Measurements from ENCODE around the gene SON.
A peak's percentile ranks its signal among the peaks of the same experiment; 100 is the strongest.

Gene SON

GRCh38 chr21:33543505-33544129 lies 779 bp downstream of the SON start:
- TF ChIP-seq POU2F2 (IDR thresholded peaks at IDR 0.05; ENCODE audit: low read depth, low read length) (no peak), POLR2A (IDR thresholded peaks at IDR 0.05; ENCODE audit: low read depth, low read length) (no peak)
- FAIRE-seq (peak; percentile 61), DNase-seq (ENCODE audit: insufficient read length, low spot score) (no peak)

GRCh38 chr21:33544451-33545195 lies 1.8 kb downstream of the SON start:
- TF ChIP-seq TAF1 (IDR thresholded peaks at IDR 0.05; ENCODE audit: low read depth, low read length) (no peak), POLR2AphosphoS5 (IDR thresholded peaks at IDR 0.05; ENCODE audit: low read depth, low read length) (no peak), SPI1 (IDR thresholded peaks at IDR 0.05; ENCODE audit: low read depth, low read length) (no peak), PAX5 (IDR thresholded peaks at IDR 0.05; ENCODE audit: insufficient read depth, low read length, severe bottlenecking) (no peak), POLR2A (IDR thresholded peaks at IDR 0.05; ENCODE audit: low read depth, low read length) (no peak), POU2F2 (IDR thresholded peaks at IDR 0.05; ENCODE audit: low read depth, low read length) (no peak)
- FAIRE-seq: no peak
- no peak for DNase-seq (ENCODE audit: insufficient read length, low spot score)

GRCh38 chr21:33546086-33546485 lies 3.2 kb downstream of the SON start:
- FAIRE-seq (no peak), DNase-seq (ENCODE audit: insufficient read length, low spot score) (no peak)
- TF ChIP-seq PAX5 (IDR thresholded peaks at IDR 0.05; ENCODE audit: insufficient read depth, low read length, severe bottlenecking): no peak

GRCh38 chr21:33549848-33550771 lies 7.3 kb downstream of the SON start:
- TF ChIP-seq PAX5 (IDR thresholded peaks at IDR 0.05; ENCODE audit: insufficient read depth, low read length, severe bottlenecking): no peak
- TF ChIP-seq SPI1 (IDR thresholded peaks at IDR 0.05; ENCODE audit: low read depth, low read length): no peak
- no peak for TF ChIP-seq TAF1 (IDR thresholded peaks at IDR 0.05; ENCODE audit: low read depth, low read length)
- TF ChIP-seq POLR2AphosphoS5 (IDR thresholded peaks at IDR 0.05; ENCODE audit: low read depth, low read length): no peak
- TF ChIP-seq POU2F2 (IDR thresholded peaks at IDR 0.05; ENCODE audit: low read depth, low read length): no peak
- TF ChIP-seq POLR2A (IDR thresholded peaks at IDR 0.05; ENCODE audit: low read depth, low read length): no peak
- no peak for FAIRE-seq
- DNase-seq (ENCODE audit: insufficient read length, low spot score): no peak

- no peak for FAIRE-seq
Observed at GRCh38 chr21:33550772-33551660, 8.2 kb downstream of the SON start.

GRCh38 chr21:33551664-33552063 lies 8.8 kb downstream of the SON start:
- DNase-seq (ENCODE audit: insufficient read length, low spot score): no peak
- FAIRE-seq: no peak
- TF ChIP-seq SPI1 (IDR thresholded peaks at IDR 0.05; ENCODE audit: low read depth, low read length) (no peak), PAX5 (IDR thresholded peaks at IDR 0.05; ENCODE audit: insufficient read depth, low read length, severe bottlenecking) (no peak), POU2F2 (IDR thresholded peaks at IDR 0.05; ENCODE audit: low read depth, low read length) (no peak), POLR2A (IDR thresholded peaks at IDR 0.05; ENCODE audit: low read depth, low read length) (0 out of 2 replicates have a peak, but pooled peaks have one; percentile 11)

More at GRCh38 chr21:33550772-33551660, 8.2 kb downstream of the SON start:
- no peak for TF ChIP-seq TAF1 (IDR thresholded peaks at IDR 0.05; ENCODE audit: low read depth, low read length)
- peak; percentile 46; the same call in 1 of the 2 replicates for TF ChIP-seq POLR2AphosphoS5 (IDR thresholded peaks at IDR 0.05; ENCODE audit: low read depth, low read length)
- TF ChIP-seq PAX5 (IDR thresholded peaks at IDR 0.05; ENCODE audit: insufficient read depth, low read length, severe bottlenecking): no peak
- no peak for TF ChIP-seq SPI1 (IDR thresholded peaks at IDR 0.05; ENCODE audit: low read depth, low read length)
- TF ChIP-seq POU2F2 (IDR thresholded peaks at IDR 0.05; ENCODE audit: low read depth, low read length): 0 out of 2 replicates have a peak, but pooled peaks have one; percentile 41
- TF ChIP-seq POLR2A (IDR thresholded peaks at IDR 0.05; ENCODE audit: low read depth, low read length): no peak; the same call in none of the 2 replicates
- no peak for DNase-seq (ENCODE audit: insufficient read length, low spot score)

DNA sequence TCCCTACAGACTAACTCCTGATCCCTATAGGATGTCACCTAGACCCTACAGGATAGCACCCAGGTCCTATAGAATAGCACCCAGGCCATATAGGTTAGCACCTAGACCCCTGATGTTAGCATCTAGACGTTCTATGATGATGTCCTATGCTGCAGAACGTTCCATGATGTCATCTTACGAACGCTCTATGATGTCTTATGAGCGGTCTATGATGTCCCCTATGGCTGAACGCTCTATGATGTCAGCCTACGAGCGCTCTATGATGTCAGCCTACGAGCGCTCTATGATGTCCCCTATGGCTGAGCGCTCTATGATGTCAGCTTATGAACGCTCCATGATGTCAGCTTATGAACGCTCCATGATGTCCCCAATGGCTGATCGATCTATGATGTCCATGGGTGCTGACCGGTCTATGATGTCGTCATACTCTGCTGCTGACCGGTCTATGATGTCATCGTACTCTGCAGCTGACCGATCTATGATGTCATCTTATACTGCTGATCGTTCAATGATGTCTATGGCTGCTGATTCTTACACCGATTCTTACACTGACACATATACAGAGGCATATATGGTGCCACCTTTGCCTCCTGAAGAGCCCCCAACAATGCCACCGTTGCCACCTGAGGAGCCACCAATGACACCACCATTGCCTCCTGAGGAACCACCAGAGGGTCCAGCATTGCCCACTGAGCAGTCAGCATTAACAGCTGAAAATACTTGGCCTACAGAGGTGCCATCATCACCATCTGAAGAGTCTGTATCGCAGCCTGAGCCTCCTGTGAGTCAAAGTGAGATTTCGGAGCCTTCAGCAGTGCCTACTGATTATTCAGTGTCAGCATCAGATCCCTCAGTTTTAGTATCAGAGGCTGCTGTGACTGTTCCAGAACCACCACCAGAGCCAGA lies 9.5 kb downstream of the SON start:
- no peak for FAIRE-seq
- TF ChIP-seq POU2F2 (IDR thresholded peaks at IDR 0.05; ENCODE audit: low read depth, low read length): peak; percentile 30; the same call in 1 of the 2 replicates
- TF ChIP-seq POLR2A (IDR thresholded peaks at IDR 0.05; ENCODE audit: low read depth, low read length): peak; percentile 62
- TF ChIP-seq TAF1 (IDR thresholded peaks at IDR 0.05; ENCODE audit: low read depth, low read length): 0 out of 2 replicates have a peak, but pooled peaks have one; percentile 30
- no peak for TF ChIP-seq SPI1 (IDR thresholded peaks at IDR 0.05; ENCODE audit: low read depth, low read length)
- TF ChIP-seq POLR2AphosphoS5 (IDR thresholded peaks at IDR 0.05; ENCODE audit: low read depth, low read length): peak; percentile 62
- TF ChIP-seq PAX5 (IDR thresholded peaks at IDR 0.05; ENCODE audit: insufficient read depth, low read length, severe bottlenecking): no peak
- no peak for DNase-seq (ENCODE audit: insufficient read length, low spot score)

DNA sequence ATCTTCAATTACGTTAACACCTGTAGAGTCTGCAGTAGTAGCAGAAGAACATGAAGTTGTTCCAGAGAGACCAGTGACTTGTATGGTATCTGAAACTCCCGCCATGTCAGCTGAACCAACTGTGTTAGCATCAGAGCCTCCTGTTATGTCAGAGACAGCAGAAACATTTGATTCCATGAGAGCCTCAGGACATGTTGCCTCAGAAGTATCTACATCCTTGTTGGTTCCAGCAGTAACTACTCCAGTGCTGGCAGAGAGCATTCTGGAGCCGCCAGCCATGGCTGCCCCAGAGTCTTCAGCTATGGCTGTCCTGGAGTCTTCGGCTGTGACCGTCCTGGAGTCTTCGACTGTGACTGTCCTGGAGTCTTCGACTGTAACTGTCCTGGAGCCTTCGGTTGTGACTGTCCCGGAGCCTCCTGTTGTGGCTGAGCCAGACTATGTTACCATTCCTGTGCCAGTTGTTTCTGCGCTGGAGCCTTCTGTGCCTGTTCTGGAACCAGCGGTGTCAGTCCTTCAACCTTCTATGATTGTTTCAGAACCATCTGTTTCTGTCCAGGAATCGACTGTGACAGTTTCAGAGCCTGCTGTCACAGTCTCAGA lies 10.3 kb downstream of the SON start:
- TF ChIP-seq TAF1 (IDR thresholded peaks at IDR 0.05; ENCODE audit: low read depth, low read length): no peak
- peak; percentile 68 for TF ChIP-seq POLR2AphosphoS5 (IDR thresholded peaks at IDR 0.05; ENCODE audit: low read depth, low read length)
- TF ChIP-seq POU2F2 (IDR thresholded peaks at IDR 0.05; ENCODE audit: low read depth, low read length): no peak
- peak; percentile 4; the same call in 1 of the 2 replicates for TF ChIP-seq POLR2A (IDR thresholded peaks at IDR 0.05; ENCODE audit: low read depth, low read length)
- no peak for DNase-seq (ENCODE audit: insufficient read length, low spot score)
- FAIRE-seq: no peak

Data from GM12891 (cell line).